GM21786 (cell line): Measurements from ENCODE around the gene HMGB2.

Experiments
- ATAC-seq: cut with Tn5 transposase; IDR thresholded peaks from one replicate; pipeline ENCODE4 v1.9.1; 2021; ENCODE audit not compliant: unreplicated experiment

Gene HMGB2

DNA sequence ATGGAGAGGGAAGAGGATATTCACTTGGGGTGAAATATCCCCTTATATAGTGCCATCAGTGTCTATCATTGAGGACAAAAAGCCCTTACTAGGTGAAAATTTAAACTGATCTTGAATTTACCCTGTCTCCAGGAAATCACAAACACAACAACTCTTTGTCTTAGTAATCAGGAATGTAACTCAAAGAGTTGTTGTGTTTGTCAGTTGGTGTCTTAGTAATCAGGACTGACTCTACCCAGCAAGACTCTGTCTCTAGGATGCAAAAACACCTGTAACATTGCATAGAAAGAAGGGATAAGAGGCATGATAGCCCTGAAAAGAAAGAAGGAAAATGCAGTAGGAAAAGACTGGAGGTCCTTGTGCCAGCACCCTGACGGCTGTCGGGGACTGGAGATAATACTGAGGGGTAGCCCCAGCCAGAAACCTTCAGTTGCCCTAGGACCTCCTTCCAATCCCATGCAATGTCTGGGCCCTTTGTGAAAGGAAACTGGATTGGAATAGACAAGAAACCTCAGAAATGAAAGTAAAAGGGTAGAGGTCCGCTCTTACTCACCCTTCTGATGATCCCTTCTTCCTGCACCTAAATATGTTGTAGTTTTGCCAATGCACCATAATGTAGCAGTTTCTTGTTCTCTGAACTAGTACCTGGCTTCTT, 45.3 kb downstream of the HMGB2 start:
- no peak for ATAC-seq

DNA sequence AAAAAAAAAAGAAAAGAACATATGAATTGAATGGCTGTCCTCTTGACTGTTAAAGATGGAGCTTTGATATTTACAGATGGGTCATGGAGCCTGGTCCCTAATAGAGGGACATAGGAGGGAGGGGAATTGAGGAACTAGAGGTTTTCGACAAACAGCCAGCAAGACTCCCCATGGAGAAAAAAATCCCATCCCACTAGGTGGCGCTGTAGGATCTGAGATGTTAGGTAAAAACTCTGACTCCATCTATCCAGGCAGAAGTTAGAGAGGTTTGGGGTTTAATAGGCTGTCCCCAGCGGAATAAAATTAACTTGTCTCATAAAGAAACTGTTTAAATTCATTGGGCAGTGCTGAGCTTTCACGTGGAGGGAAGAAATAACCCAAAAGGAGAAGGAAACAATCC, 45.9 kb downstream of the HMGB2 start:
- no peak for ATAC-seq

DNA sequence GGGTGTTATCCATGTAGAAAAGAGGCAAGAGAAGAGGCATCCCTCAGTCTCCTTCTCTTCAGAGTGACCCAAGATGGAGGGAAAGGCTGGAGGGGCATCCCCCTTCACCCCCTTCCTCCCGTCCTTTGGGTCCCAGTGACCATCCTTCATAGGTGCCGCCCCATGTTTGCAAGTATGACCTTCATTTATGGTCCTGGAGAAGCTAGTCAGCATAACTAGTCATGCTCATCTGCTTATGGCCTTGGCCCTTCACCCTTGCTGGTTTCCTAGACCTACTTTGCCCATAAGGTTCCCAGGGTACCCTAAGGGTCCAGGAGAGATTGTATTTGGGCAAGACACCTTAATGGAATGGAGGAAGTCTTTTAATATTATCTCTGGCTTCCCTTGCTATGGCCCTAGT, 46.7 kb downstream of the HMGB2 start:
- ATAC-seq, result no peak

DNA sequence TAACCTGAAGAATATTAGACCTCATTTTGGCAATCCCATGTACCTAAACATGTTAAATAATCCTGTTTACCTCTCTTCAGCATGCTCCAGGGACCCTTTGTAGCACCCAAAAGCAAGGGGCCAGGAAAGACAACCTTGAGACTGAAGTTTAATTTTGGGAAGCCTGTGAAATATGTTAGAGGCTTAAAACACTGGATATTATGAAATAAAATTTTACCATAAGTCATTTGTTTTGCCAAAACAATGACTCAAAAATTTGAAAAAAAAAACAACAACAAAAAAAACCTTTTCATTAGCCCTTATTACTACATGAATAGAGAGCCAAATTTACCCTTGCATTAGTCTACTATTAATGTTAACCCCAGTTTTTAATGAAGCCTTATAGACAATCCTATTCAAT, 49.7 kb downstream of the HMGB2 start:
- ATAC-seq, result no peak

DNA sequence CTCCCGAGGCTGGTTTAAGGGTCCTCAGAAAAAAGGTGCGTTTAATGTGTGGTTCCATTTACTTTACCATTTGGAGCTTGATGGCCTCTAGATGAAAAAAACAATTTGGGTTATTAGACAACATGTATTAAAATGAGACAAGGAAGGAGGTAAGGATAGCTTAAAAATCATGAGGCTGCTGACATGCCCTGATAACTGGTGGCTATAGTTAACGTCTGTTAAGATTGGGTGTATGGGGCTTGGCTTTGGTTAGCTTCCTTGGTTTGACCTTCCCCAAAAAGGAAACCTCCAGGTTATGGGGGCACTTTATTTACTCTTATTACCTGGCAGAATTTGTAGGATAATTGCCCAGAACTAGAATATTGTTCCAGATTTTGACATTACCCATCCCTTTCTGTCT, 51.5 kb downstream of the HMGB2 start:
- no peak for ATAC-seq

DNA sequence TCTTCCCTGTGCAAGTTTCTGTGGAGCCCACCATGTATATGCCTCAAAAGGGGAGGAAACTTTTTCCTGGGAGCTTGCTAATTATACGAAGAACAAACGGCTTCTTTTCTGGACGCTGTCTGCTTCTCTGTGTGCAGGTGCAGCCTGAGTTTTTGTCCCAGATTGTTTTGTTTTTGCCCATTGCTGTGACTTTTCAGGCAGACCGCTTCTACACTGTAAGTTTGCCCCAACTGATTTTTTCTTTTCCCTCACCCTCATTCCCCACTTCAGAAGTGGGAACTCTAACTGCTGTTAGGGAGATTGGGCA, 51.9 kb downstream of the HMGB2 start:
- no peak for ATAC-seq

DNA sequence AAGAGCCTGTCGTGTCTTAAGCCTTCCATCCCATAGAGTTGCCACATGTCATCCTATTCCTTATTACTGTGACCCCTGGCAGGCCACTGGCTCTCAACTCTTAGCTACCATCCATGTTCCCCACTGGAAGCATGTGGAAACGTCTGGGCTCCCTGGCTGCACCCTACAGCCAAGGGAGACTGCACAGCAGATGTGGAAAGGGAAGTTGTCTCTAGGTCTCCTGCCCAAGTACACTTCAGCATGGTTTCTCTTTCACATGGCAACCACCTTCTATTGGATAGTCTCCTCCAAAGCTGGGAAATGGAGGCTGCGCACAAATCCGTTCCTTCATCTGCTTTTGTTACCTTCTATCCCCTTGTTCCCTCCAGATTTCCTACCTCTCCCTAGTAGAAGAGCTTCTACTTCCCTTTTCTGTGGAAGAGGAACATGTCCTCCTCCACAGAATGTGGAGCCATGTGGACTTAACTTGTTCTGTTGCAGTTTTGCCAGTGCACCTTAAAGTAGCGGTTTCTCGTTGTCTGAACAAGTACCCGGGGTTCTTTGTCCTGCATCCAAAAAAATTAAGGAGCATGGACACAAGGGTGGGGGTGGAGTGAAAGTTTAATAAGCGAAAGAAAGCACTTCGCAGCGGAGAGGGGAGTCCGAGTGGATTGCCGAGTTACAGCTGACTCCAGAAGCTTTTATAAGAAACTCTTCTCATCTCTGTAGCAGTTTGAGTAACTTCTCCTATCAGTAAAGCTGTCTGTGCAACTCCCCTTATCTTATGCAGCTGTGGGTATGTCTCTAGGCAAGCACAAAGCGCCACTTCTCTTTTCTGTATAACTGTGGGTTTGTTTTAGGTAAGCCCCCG, 52.5 kb downstream of the HMGB2 start:
- no peak for ATAC-seq
